Measurements from ENCODE around the gene RAPGEF2.
"Not testable (repeated sequence)": the region's sequence is repeated elsewhere in the genome, so short reads cannot be mapped to it uniquely, and the experiment has no call there.

Gene RAPGEF2

DNA sequence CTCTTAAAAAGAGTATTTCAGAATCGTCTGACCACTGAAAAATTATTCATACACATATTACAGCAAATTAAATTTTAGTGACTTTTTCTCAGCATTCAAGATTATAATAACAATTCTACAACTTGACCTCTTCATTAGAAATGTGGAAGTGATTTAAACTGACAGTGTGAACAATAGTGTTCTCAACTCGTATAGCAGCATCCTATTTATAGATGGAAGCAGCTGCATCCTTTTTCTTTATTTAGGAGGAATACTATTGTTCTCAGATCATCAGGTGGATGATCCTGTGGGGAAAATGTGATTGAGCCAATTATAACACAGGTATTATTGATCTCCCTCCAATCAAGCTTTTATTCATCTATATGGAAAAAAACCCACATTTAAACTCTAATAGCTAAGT is 56.7 kb downstream of the RAPGEF2 start:
- Histone ChIP-seq H3K36me3 (ENCODE audit: low read length) (no peaks in the 10 kb centered on the region), H3K9me2 (replicated peaks; ENCODE audit: insufficient read depth, low read length) (no peaks in the 10 kb centered on the region), H4K20me1 (ENCODE audit: low read depth, low read length) (0 out of 2 replicates have a peak, but pooled peaks cover 3% of the 10 kb centered on the region), H3K4me3 (ENCODE audit: insufficient read depth, low read length, poor library complexity, severe bottlenecking) (no peak overlapping the region), H3K4me2 (ENCODE audit: low read depth, low read length, poor library complexity, severe bottlenecking) (no peak overlapping the region), H3K9me3 (ENCODE audit: insufficient read depth, low read length) (no peaks in the 10 kb centered on the region), H2AFZ (ENCODE audit: low read depth, low read length, severe bottlenecking) (no peak overlapping the region), H3K27me3 (ENCODE audit: low read length) (no peaks in the 10 kb centered on the region), H3F3A (ENCODE audit: insufficient read depth) (no peaks in the 10 kb centered on the region), H3K27ac (ENCODE audit: low read depth, low read length) (no peak overlapping the region), H3K9ac (ENCODE audit: low read length) (no peak overlapping the region), H3K79me2 (ENCODE audit: insufficient read depth, low read length) (no peaks in the 10 kb centered on the region)
- TF ChIP-seq EZH2phosphoT487 (conservative IDR thresholded peaks at IDR 0.05; ENCODE audit: low read length): no peak
- TF ChIP-seq, protein P1, sequence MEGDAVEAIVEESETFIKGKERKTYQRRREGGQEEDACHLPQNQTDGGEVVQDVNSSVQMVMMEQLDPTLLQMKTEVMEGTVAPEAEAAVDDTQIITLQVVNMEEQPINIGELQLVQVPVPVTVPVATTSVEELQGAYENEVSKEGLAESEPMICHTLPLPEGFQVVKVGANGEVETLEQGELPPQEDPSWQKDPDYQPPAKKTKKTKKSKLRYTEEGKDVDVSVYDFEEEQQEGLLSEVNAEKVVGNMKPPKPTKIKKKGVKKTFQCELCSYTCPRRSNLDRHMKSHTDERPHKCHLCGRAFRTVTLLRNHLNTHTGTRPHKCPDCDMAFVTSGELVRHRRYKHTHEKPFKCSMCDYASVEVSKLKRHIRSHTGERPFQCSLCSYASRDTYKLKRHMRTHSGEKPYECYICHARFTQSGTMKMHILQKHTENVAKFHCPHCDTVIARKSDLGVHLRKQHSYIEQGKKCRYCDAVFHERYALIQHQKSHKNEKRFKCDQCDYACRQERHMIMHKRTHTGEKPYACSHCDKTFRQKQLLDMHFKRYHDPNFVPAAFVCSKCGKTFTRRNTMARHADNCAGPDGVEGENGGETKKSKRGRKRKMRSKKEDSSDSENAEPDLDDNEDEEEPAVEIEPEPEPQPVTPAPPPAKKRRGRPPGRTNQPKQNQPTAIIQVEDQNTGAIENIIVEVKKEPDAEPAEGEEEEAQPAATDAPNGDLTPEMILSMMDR (IDR thresholded peaks at IDR 0.05; ENCODE audit: insufficient read depth, low read length, poor library complexity, severe bottlenecking): no peak

DNA sequence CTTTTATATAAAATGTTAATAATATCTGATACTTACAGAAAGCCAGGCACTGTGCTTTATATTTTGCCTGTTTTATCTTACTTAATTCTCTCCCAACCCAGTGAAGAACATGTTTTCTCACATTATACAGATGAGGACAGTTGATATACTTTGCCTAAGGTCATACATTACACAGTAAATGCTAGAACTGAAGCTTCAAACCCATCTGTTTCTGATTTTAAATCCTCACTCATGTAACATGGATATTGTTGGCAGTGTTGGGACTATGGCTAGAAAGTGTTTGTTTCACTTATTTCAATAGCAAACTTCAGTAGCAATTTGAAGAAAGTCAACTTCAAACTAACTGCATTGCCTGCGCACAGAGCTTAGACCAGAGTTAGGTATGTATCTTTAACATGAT is 57.4 kb downstream of the RAPGEF2 start:
- no peak overlapping the region for H3K9ac ChIP-seq (ENCODE audit: low read length)
- H3K4me2 ChIP-seq (ENCODE audit: low read depth, low read length, poor library complexity, severe bottlenecking): no peak overlapping the region
- H3K27me3 ChIP-seq (ENCODE audit: low read length): no peaks in the 10 kb centered on the region
- H2AFZ ChIP-seq (ENCODE audit: low read depth, low read length, severe bottlenecking): no peak overlapping the region
- no peak for TF ChIP-seq EZH2phosphoT487 (conservative IDR thresholded peaks at IDR 0.05; ENCODE audit: low read length)
- TF ChIP-seq, protein P1 (IDR thresholded peaks at IDR 0.05; ENCODE audit: insufficient read depth, low read length, poor library complexity, severe bottlenecking): no peak
- H3K9me3 ChIP-seq (ENCODE audit: insufficient read depth, low read length): no peaks in the 10 kb centered on the region
- H3K27ac ChIP-seq (ENCODE audit: low read depth, low read length): no peak overlapping the region
- H3K79me2 ChIP-seq (ENCODE audit: insufficient read depth, low read length): no peaks in the 10 kb centered on the region
- 0 out of 2 replicates have a peak, but pooled peaks cover 6% of the 10 kb centered on the region for H4K20me1 ChIP-seq (ENCODE audit: low read depth, low read length)
- H3K9me2 ChIP-seq (replicated peaks; ENCODE audit: insufficient read depth, low read length): no peaks in the 10 kb centered on the region
- H3K4me3 ChIP-seq (ENCODE audit: insufficient read depth, low read length, poor library complexity, severe bottlenecking): no peak overlapping the region
- no peaks in the 10 kb centered on the region for H3F3A ChIP-seq (ENCODE audit: insufficient read depth)
- H3K36me3 ChIP-seq (ENCODE audit: low read length): no peaks in the 10 kb centered on the region

DNA sequence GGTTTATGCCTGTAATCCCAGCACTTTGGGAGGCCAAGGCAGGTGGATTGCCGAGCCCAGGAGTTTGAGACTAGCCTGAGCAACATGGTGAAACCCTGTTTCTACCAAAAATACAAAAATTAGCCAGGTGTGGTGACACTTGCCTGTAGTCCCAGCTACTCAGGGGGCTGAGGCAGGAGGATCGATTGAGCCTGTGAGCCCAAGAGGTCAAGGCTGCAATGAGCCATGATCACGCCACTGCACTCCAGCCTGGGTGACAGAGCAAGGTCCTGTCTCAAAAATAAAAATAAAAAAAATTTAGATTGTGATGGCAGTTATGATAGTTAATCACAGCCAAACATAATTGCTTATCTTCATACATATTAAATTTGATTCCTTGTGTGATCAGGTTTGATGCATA is 58.6 kb downstream of the RAPGEF2 start:
- not testable (repeated sequence) for H3K9ac ChIP-seq (ENCODE audit: low read length); H2AFZ ChIP-seq (ENCODE audit: low read depth, low read length, severe bottlenecking); H3K9me3 ChIP-seq (ENCODE audit: insufficient read depth, low read length); H3K4me3 ChIP-seq (ENCODE audit: insufficient read depth, low read length, poor library complexity, severe bottlenecking); H3K27me3 ChIP-seq (ENCODE audit: low read length); H4K20me1 ChIP-seq (ENCODE audit: low read depth, low read length); H3F3A ChIP-seq (ENCODE audit: insufficient read depth); H3K79me2 ChIP-seq (ENCODE audit: insufficient read depth, low read length); H3K9me2 ChIP-seq (replicated peaks; ENCODE audit: insufficient read depth, low read length); H3K27ac ChIP-seq (ENCODE audit: low read depth, low read length); H3K36me3 ChIP-seq (ENCODE audit: low read length); H3K4me2 ChIP-seq (ENCODE audit: low read depth, low read length, poor library complexity, severe bottlenecking)

DNA sequence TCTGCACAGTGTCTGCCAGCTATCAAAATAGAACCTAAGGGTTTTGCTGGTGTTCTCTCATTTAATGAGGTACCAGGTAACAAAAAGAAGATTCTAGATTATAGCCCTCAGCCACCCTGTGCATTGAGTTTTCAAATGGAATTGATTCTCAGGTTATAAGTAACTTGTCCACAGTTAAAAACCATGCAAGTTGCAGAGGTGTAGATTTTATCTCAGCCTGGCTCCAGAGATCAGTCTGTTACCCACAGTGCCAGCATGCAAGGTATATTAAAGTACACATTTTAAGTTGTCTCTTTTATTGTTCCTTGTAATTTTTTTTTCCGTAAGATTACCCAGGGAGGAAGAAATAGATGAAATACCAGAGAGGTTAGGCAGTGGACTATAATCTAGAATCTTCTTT is 59.7 kb downstream of the RAPGEF2 start:
- Histone ChIP-seq H3K4me3 (ENCODE audit: insufficient read depth, low read length, poor library complexity, severe bottlenecking) (no peak overlapping the region), H3K9ac (ENCODE audit: low read length) (no peak overlapping the region), H3K9me3 (ENCODE audit: insufficient read depth, low read length) (no peaks in the 10 kb centered on the region), H3K36me3 (ENCODE audit: low read length) (no peaks in the 10 kb centered on the region), H3K27ac (ENCODE audit: low read depth, low read length) (no peak overlapping the region), H3K4me2 (ENCODE audit: low read depth, low read length, poor library complexity, severe bottlenecking) (no peak overlapping the region), H4K20me1 (ENCODE audit: low read depth, low read length) (0 out of 2 replicates have a peak, but pooled peaks cover 6% of the 10 kb centered on the region), H3F3A (ENCODE audit: insufficient read depth) (no peaks in the 10 kb centered on the region), H3K9me2 (replicated peaks; ENCODE audit: insufficient read depth, low read length) (no peaks in the 10 kb centered on the region), H3K79me2 (ENCODE audit: insufficient read depth, low read length) (no peaks in the 10 kb centered on the region), H3K27me3 (ENCODE audit: low read length) (no peaks in the 10 kb centered on the region), H2AFZ (ENCODE audit: low read depth, low read length, severe bottlenecking) (no peak overlapping the region)
- TF ChIP-seq, protein P1 (IDR thresholded peaks at IDR 0.05; ENCODE audit: insufficient read depth, low read length, poor library complexity, severe bottlenecking): no peak
- no peak for TF ChIP-seq EZH2phosphoT487 (conservative IDR thresholded peaks at IDR 0.05; ENCODE audit: low read length)
